Prostate gland (tissue), 2 donors: Measurements from ENCODE around the gene LMBR1. TPM values are rescaled to one million over a fixed set of nuclear protein-coding genes. Genes with fewer than 3 reads are reported as not detected.

ENCODE experiments used
- DNase-seq: peaks from one replicate; pipeline ENCODE4 v3.0.0-alpha.2; 2019; ENCODE audit warnings: low spot score
- H3K27ac ChIP-seq, 2 donors: fragments of 200-600 bp; sonication (generic); 2 replicates each; pipeline ENCODE4 v1.5.1; 2017 to 2019
- H3K27me3 ChIP-seq: fragments of 200-600 bp; sonication (generic); replicated peaks from 2 replicates; pipeline ENCODE4 v1.5.1; 2019; ENCODE audit not compliant: insufficient read depth
- H3K36me3 ChIP-seq, 2 donors: fragments of 200-600 bp; sonication (generic); 1 replicate in 1 of 2; 2 replicates in 1 of 2; pipeline versions ENCODE4 v1.5.1 to v1.8.1; 2017 to 2019
- H3K4me1 ChIP-seq: fragments of 200-600 bp; sonication (generic); replicated peaks from 2 replicates; pipeline ENCODE4 v1.5.1; 2019
- H3K4me3 ChIP-seq, 2 donors: fragments of 200-600 bp; sonication (generic); 2 replicates each; pipeline ENCODE4 v1.5.1; 2017 to 2019
- H3K9me3 ChIP-seq: fragments of 200-600 bp; sonication (generic); 2 replicates; pipeline ENCODE4 v1.5.1; 2017
- POLR2A ChIP-seq: fragments of 450-650 bp; IDR thresholded peaks from one replicate; pipeline ENCODE4 v1.6.1; 2016; ENCODE audit warnings: antibody characterized with exemption, mild to moderate bottlenecking
- POLR2AphosphoS5 ChIP-seq: sonication (generic); formaldehyde crosslinking; IDR thresholded peaks from one replicate; pipeline ENCODE4 v1.6.1; 2017; ENCODE audit warnings: antibody characterized with exemption
- WGBS: methylation state at CpG from one replicate; pipeline ENCODE4 v1.1.5; 2018; 5-methylcytosine and 5-hydroxymethylcytosine counted together
- intact Hi-C: fragments of 100-400 bp; cut with DNase I; formaldehyde crosslinking; loops from one replicate; pipeline ENCODE4 v1.14.2; 2022
- small RNA-seq, 2 donors: library from RNA; depleted of rRNA; stranded (forward); fragments of <200 nt; gene quantifications; one replicate each; pipeline ENCODE3, GENCODE V24; 2016
- total RNA-seq, 2 donors: library from RNA; depleted of rRNA; stranded (reverse); fragments of >200 nt; gene quantifications; one replicate each; pipeline ENCODE4 v1.1.0, GENCODE V29; 2016
- TF ChIP-seq, protein P1 (sequence below), 4 experiments: fragments of 200-600 bp in 2 of 4; fragments of 450-650 bp in 2 of 4; sonication (generic) in 2 of 4; IDR thresholded peaks; 1 replicate in 3 of 4; 2 replicates in 1 of 4; pipeline ENCODE4 v1.5.1; 2016 to 2019; ENCODE audit warnings: antibody characterized with exemption in 4 of 4, mild to moderate bottlenecking in 2 of 4, moderate library complexity in 2 of 4

LMBR1 gene
- total RNA-seq, 2 donors from 2014 or later, result 44.7 to 168 TPM

DNA sequence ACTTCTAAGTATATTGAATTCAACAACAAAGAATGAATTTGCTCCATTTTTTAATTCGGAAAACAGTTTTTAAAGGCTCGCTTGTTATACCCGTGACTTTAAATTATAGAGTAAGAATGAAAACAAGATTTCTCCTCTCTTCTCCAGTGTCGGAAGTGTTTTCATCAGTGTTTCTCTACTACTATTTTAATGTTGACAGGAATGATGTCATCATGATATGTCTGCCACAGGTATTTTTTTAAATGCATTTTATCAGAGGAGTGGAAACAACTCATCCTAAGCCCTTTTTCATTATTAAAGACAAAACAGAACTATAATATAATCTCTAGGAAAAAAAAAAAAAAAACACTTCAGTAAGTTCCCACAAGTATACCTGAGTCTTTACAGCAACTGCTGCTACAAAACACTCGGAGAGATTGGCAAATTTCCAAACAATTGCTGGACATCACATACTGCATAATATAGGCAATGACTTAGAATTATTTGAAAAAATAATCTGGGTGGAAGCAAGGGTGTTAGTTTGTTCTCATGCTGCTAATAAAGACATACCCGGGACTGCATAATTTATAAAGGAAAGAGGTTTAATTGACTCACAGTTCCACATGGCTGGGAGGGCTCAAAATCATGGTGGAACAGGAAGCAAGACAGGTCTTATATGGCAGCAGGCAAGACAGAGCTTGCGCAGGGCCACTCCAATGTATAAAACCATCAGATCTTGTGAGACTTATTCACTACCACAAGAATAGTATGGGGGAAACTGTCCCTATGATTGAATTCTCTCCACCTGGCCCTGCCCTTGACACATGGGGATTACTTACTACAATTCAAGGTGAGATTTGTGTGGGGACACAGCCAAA, 257.2 kb downstream of the LMBR1 start:
- DNase-seq, result no peak
- WGBS, result 83% methylated on average over 7 of the region's 7 CpGs
- Histone ChIP-seq H3K27me3 (no peaks in the 10 kb centered on the region), H3K4me3 (no peak overlapping the region), H3K4me1 (no peaks in the 10 kb centered on the region), H3K36me3 (no peaks in the 10 kb centered on the region), H3K27ac (no peak overlapping the region), H3K9me3 (no peaks in the 10 kb centered on the region)
- TF ChIP-seq, protein P1, sequence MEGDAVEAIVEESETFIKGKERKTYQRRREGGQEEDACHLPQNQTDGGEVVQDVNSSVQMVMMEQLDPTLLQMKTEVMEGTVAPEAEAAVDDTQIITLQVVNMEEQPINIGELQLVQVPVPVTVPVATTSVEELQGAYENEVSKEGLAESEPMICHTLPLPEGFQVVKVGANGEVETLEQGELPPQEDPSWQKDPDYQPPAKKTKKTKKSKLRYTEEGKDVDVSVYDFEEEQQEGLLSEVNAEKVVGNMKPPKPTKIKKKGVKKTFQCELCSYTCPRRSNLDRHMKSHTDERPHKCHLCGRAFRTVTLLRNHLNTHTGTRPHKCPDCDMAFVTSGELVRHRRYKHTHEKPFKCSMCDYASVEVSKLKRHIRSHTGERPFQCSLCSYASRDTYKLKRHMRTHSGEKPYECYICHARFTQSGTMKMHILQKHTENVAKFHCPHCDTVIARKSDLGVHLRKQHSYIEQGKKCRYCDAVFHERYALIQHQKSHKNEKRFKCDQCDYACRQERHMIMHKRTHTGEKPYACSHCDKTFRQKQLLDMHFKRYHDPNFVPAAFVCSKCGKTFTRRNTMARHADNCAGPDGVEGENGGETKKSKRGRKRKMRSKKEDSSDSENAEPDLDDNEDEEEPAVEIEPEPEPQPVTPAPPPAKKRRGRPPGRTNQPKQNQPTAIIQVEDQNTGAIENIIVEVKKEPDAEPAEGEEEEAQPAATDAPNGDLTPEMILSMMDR (IDR thresholded peaks at IDR 0.05), result no peak
- TF ChIP-seq POLR2A (no peak), POLR2AphosphoS5 (no peak)
- intact Hi-C loops, result no loop called here

DNA sequence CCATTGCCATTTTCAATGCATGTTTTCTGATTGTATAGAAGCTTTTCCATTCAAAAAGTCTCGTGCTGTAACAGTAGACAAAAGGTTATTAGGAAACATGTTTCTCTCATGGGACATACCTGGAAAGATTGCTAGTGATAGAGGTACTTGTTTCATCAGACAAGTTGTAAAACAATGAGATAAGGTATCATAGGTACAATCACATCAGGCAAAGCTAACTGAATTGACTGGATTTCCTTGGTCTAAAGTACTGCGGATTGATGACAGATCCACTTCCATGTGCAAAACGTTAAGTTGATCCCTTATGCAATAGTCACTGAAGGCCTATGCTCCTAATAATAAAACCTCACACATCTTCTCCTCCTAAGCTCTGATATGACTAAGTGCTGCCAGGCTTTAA, 258.9 kb downstream of the LMBR1 start:
- no peaks in the 10 kb centered on the region for H3K27me3 ChIP-seq
- H3K9me3 ChIP-seq, result no peaks in the 10 kb centered on the region
- 63% methylated on average over 3 of the region's 3 CpGs for WGBS
- H3K4me1 ChIP-seq, result no peaks in the 10 kb centered on the region
- no peaks in the 10 kb centered on the region for H3K36me3 ChIP-seq
- intact Hi-C loops, result no loop called here
- no peak for TF ChIP-seq POLR2AphosphoS5
- no peak overlapping the region for H3K27ac ChIP-seq
- DNase-seq, result no peak
- H3K4me3 ChIP-seq, result no peak overlapping the region

DNA sequence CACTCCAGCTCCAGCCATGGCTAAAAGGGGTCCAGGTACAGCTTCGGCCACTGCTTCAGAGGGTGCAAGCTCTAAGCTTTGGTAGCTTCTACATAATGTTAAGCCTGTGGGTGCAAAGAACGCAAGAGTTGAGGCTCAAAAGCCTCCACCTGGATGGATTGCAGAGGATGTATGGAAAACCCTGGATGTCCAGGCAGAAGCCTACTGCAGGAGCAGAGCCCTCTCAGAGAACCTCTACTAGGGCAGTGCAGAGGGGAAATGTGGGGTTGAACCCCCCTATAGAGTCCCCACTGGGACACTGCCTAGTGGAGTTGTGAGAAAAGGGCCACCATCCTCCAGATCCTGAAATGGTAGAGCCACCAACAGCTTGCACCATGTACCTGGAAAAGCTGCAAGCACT, 263.1 kb downstream of the LMBR1 start:
- H3K36me3 ChIP-seq, result no peaks in the 10 kb centered on the region
- TF ChIP-seq POLR2AphosphoS5 (no peak), POLR2A (no peak)
- TF ChIP-seq, protein P1 (IDR thresholded peaks at IDR 0.05), result no peak
- no peak for DNase-seq
- no peaks in the 10 kb centered on the region for H3K9me3 ChIP-seq
- H3K27ac ChIP-seq, result no peak overlapping the region
- intact Hi-C loops, result no loop called here
- 96% methylated on average over 2 of the region's 2 CpGs for WGBS
- no peak overlapping the region for H3K4me3 ChIP-seq
- no peaks in the 10 kb centered on the region for H3K27me3 ChIP-seq
- no peaks in the 10 kb centered on the region for H3K4me1 ChIP-seq

DNA sequence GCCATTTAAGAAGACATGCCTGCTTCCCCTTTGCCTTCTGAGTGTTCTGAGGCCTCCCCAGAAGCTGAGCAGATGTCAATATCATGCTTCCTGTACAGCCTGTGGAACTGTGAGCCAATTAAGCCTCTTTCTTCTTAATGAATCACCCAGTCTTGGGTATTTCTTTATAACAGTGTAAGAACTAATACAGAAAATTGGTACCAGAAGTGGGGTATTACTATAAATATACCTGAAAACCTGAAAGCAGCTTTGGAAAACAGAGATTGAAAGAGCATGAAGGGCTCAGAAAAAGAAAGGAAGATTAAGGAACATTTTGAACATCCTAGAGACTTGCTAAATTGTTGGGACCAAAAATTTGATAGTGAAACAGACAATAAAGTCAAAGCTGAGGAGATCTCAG, 264.4 kb downstream of the LMBR1 start:
- H3K9me3 ChIP-seq, result no peaks in the 10 kb centered on the region
- no peak overlapping the region for H3K4me3 ChIP-seq
- H3K36me3 ChIP-seq, result no peaks in the 10 kb centered on the region
- intact Hi-C loops, result no loop called here
- no peaks in the 10 kb centered on the region for H3K4me1 ChIP-seq
- DNase-seq, result no peak
- no peaks in the 10 kb centered on the region for H3K27me3 ChIP-seq
- TF ChIP-seq POLR2AphosphoS5, result no peak
- TF ChIP-seq, protein P1 (IDR thresholded peaks at IDR 0.05), result no peak
- TF ChIP-seq POLR2A, result no peak
- no peak overlapping the region for H3K27ac ChIP-seq

Small RNA genes within 50 kb of the gene (small RNA-seq; reads per million reads assigned to genes)
- gene RNU4-31P, result 0 reads per million in 2 donors

Other genes with a start within 250 kb of the LMBR1 start
- gene NOM1, start 56.5 kb upstream of the LMBR1 start, total RNA-seq, result 10 to 100 TPM; 10.4 to 24.3 TPM
- gene MNX1, start 117.5 kb upstream of the LMBR1 start, total RNA-seq, result 1 to 10 TPM; 2.2 to 2.9 TPM
- gene UBE3C, start 245.7 kb upstream of the LMBR1 start, total RNA-seq, result 10 to 100 TPM; 49.0 to 72.0 TPM